Ovary (tissue), 9 donors: ENCODE measurements around the gene IFFO2. TPM values are rescaled to one million over a fixed set of nuclear protein-coding genes. Genes with fewer than 3 reads are reported as not detected.

Experiments used
- DNase-seq, 5 donors: peaks; one replicate each; pipeline ENCODE4 v3.0.0-alpha.2; 2019 to 2020
- H3K27ac ChIP-seq, 2 donors: fragments of 200-600 bp; one replicate each; pipeline versions ENCODE4 v1.5.1 to v1.8.0; 2019 to 2022
- H3K27me3 ChIP-seq: fragments of 200-600 bp; one replicate; pipeline ENCODE4 v1.8.0; 2022
- H3K36me3 ChIP-seq: fragments of 200-600 bp; sonication (generic); one replicate; pipeline ENCODE4 v1.5.1; 2019
- H3K4me1 ChIP-seq: one replicate; pipeline ENCODE4 v1.8.1; 2013; ENCODE audit warnings: mild to moderate bottlenecking, moderate library complexity; ENCODE audit not compliant: insufficient read depth
- H3K4me3 ChIP-seq: fragments of 200-600 bp; sonication (generic); one replicate; pipeline ENCODE4 v1.5.1; 2017
- H3K9me3 ChIP-seq, 2 donors: fragments of 200-600 bp in 1 of 2; sonication (generic) in 1 of 2; one replicate each; pipeline versions ENCODE4 v1.5.1 to v1.8.1; 2013 to 2019; ENCODE audit warnings: mild to moderate bottlenecking in 1 of 2, moderate library complexity in 1 of 2
- EP300 ChIP-seq: sonication (generic); formaldehyde crosslinking; IDR thresholded peaks from one replicate; pipeline ENCODE4 v1.6.1; 2017; ENCODE audit warnings: antibody characterized with exemption
- POLR2A ChIP-seq: fragments of 450-650 bp; IDR thresholded peaks from one replicate; pipeline ENCODE4 v1.6.1; 2017; ENCODE audit warnings: antibody characterized with exemption, mild to moderate bottlenecking, moderate library complexity
- WGBS, 3 donors: extraction: QIAGEN DNeasy Blood & Tissue Kit in 1 of 3; methylation state at CpG; one replicate each; pipeline versions ENCODE4 v1.1.5 to v1.1.7; 2013 to 2017; 5-methylcytosine and 5-hydroxymethylcytosine counted together
- intact Hi-C, 4 donors: fragments of 100-400 bp; cut with DNase I; formaldehyde crosslinking; loops; one replicate each; pipeline versions ENCODE4 v1.11.0 to v1.15.1; 2022 to 2023
- polyA plus RNA-seq, 2 donors: library from polyadenylated mRNA; stranded (reverse); fragments of 200-250 nt in 1 of 2; fragments of 350-450 nt in 1 of 2; fragmentation: Illumina TruSeq in 1 of 2; extraction: RNeasy Lipid Tissue Mini Kit (QIAGEN cat#74804) in 1 of 2; gene quantifications; one replicate each; pipeline ENCODE4 v1.2.3, GENCODE V29; 2013 to 2014
- total RNA-seq, 7 donors: library from RNA; depleted of rRNA in 2 of 7; stranded (reverse); fragments of >200 nt in 2 of 7; fragmentation: NEBNext Ultra II Directional in 3 of 7; extraction: Animal tissue kit (Norgen Biotek cat#: 25700) in 3 of 7; gene quantifications; one replicate each; pipeline versions ENCODE4 v1.1.0 to v1.2.4, GENCODE V29; 2016 to 2023
- TF ChIP-seq, protein P1 (sequence below), 3 donors: fragments of 450-650 bp in 2 of 3; fragments of 200-600 bp in 1 of 3; IDR thresholded peaks; one replicate each; pipeline versions ENCODE4 v1.5.1 to v1.8.0; 2016 to 2022; ENCODE audit warnings: antibody characterized with exemption in 3 of 3, mild to moderate bottlenecking in 1 of 3
- donor health status: DM: no; HTN: no; CAD: no; lungs with moderate emphysema.
- donor health status: DM: no; HTN: no; CAD: no.
- donor health status: Bipolar disorder and iron deficiency.
- donor health status: DM: yes; HTN: yes; CAD: no.
- donor health status: DM: no; HTN: no; CAD: no.
- donor health status: DM: yes; HTN: yes; CAD: no.

The IFFO2 gene
- total and polyA plus RNA-seq, 9 donors, result 3.4 to 11.2 (median 6.2) TPM

DNA sequence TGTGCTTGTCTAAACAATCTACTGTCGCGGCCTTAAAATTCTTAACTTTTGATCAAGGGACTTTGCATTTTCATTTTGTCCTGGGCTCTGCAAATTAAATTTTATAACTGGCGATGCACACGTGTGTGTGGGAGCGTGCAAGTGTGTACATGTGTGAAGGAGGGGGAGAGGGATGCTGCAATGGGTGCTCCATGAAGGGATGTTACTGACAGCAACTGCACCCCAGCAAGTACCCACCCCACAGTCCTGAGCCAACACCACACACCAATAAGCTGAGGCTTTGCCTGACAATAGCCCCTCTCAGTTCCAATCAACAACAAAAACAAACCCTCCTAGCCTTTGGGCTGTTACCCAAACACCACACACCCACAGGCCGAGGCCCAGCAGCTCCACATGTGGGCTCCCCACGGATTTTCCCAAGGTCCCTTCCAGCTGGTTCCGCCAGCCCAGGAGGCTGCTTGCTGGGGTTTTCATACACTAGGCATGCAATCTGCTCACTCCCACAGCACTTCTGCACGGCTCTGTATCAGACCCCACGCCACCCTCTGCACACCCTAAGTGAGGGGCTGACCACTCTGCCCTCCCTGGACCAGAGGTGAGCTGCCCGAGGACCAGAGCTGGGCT, 32.8 kb upstream of the IFFO2 start:
- no peak for DNase-seq
- intact Hi-C loops, result no loop called here
- Histone ChIP-seq H3K27ac (no peak overlapping the region), H3K27me3 (no peaks in the 10 kb centered on the region), H3K36me3 (no peaks in the 10 kb centered on the region), H3K4me1 (no peaks in the 10 kb centered on the region), H3K4me3 (no peak overlapping the region), H3K9me3 (no peaks in the 10 kb centered on the region)
- 63 to 67% (median 66%) methylated on average over 11 of the region's 11 CpGs for WGBS, 3 donors
- no peak for TF ChIP-seq POLR2A
- TF ChIP-seq, protein P1, sequence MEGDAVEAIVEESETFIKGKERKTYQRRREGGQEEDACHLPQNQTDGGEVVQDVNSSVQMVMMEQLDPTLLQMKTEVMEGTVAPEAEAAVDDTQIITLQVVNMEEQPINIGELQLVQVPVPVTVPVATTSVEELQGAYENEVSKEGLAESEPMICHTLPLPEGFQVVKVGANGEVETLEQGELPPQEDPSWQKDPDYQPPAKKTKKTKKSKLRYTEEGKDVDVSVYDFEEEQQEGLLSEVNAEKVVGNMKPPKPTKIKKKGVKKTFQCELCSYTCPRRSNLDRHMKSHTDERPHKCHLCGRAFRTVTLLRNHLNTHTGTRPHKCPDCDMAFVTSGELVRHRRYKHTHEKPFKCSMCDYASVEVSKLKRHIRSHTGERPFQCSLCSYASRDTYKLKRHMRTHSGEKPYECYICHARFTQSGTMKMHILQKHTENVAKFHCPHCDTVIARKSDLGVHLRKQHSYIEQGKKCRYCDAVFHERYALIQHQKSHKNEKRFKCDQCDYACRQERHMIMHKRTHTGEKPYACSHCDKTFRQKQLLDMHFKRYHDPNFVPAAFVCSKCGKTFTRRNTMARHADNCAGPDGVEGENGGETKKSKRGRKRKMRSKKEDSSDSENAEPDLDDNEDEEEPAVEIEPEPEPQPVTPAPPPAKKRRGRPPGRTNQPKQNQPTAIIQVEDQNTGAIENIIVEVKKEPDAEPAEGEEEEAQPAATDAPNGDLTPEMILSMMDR (IDR thresholded peaks at IDR 0.05), result no peak

DNA sequence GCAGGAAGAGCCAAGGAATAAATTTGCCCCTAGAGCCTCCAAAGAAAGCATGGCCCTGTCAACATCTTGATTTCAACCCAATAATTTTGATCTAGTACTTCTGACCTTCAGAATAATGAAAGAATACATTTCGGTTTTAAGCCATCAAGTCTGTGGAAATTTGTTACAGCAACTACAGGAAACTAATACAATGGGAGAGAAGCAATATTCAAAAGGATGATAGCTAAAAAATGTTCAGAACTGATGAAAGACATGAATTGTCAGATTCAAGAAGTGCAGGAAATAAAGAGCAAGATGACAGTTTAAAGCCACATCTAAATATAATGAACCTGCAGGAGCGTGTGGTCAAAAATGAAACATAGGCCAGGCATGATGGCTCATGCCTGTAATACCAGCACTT, 24.8 kb upstream of the IFFO2 start:
- Histone ChIP-seq H3K9me3 (no peaks in the 10 kb centered on the region), H3K27me3 (no peaks in the 10 kb centered on the region), H3K4me3 (no peak overlapping the region), H3K36me3 (no peaks in the 10 kb centered on the region), H3K4me1 (no peaks in the 10 kb centered on the region), H3K27ac (no peak overlapping the region)
- TF ChIP-seq POLR2A (no peak), EP300 (no peak)
- TF ChIP-seq, protein P1 (IDR thresholded peaks at IDR 0.05), result no peak
- 70 to 88% (median 83%) methylated on average over 2 of the region's 2 CpGs for WGBS, 3 donors
- intact Hi-C loops, result no loop called here
- no peak for DNase-seq

DNA sequence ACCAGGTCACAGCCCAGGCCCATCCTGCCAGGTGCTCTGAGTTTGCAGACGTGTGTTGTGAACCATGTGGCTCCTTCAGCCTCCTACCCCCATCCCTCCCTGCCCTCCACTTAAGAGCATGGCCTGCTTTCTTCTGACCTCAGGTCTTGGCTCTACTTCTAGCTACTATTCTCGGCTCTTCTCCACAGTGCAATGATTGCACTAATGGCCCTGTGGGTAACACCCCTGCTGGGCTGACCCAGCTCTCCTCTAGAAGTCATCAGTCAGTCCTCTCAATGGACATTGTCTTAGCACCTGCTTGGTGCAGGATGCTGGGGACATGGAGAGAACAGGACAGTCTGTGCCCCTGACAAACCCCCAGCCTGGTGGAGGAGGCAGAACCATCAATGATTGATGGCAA, 22.2 kb upstream of the IFFO2 start:
- intact Hi-C loops, result no loop called here
- Histone ChIP-seq H3K36me3 (no peaks in the 10 kb centered on the region), H3K9me3 (no peaks in the 10 kb centered on the region), H3K27me3 (no peaks in the 10 kb centered on the region), H3K27ac (no peak overlapping the region), H3K4me3 (no peak overlapping the region), H3K4me1 (no peaks in the 10 kb centered on the region)
- no peak for DNase-seq
- no peak for TF ChIP-seq EP300
- TF ChIP-seq, protein P1 (IDR thresholded peaks at IDR 0.05), result no peak
- TF ChIP-seq POLR2A, result no peak
- 38 to 57% (median 53%) methylated on average over 2 of the region's 2 CpGs for WGBS, 3 donors

DNA sequence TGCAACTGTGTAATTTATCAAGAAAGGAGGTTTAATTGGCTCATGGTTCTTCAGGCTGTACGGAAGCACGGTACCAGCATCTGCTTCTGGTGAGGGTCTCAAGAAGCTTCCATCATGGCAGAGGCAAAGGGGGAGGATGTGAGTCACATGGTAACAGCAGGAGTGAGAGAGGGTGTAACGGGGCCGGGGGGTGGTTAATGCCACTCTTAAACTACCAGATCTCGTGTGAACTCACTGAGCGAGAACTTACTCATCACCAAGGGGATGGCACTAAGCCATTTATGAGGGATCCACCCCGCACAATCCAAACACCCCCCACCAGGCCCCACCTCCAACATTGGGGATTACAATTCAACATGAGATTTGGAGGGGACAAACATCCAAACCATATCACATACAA, 21.0 kb upstream of the IFFO2 start:
- intact Hi-C loops, result no loop called here
- 70 to 80% (median 72%) methylated on average over 7 of the region's 7 CpGs for WGBS, 3 donors
- no peaks in the 10 kb centered on the region for H3K36me3 ChIP-seq
- no peaks in the 10 kb centered on the region for H3K9me3 ChIP-seq
- TF ChIP-seq, protein P1 (IDR thresholded peaks at IDR 0.05), result no peak
- TF ChIP-seq EP300 (no peak), POLR2A (no peak)
- H3K27me3 ChIP-seq, result no peaks in the 10 kb centered on the region
- H3K4me1 ChIP-seq, result no peaks in the 10 kb centered on the region
- H3K4me3 ChIP-seq, result no peak overlapping the region
- H3K27ac ChIP-seq, result no peak overlapping the region
- DNase-seq, result no peak
